Stimulated activated CD4-positive, alpha-beta T cell treated with anti-CD3 and anti-CD28 coated beads, Interleukin-15, amount 100 ng/mL, for 1 hour (primary cell): ENCODE measurements around the gene ACKR4.
"Not testable (repeated sequence)": the region's sequence is repeated elsewhere in the genome, so short reads cannot be mapped to it uniquely, and the experiment has no call there.

Source experiments
- DNase-seq, 2 donors: peaks; one replicate each; pipeline ENCODE4 v3.0.0-alpha.2; 2020; ENCODE audit warnings: low read depth in 1 of 2, low spot score in 1 of 2

Gene ACKR4

GRCh38 chr3:132593947-132594323, 3.1 kb upstream of the ACKR4 start:
- DNase-seq: no peak

- no peak for DNase-seq
These were observed 2.6 kb upstream of the ACKR4 start for GRCh38 chr3:132594498-132594897.

- DNase-seq: no peak
These were observed 2.1 kb upstream of the ACKR4 start for GRCh38 chr3:132595014-132595413.

GRCh38 chr3:132596326-132596725, 744 bp upstream of the ACKR4 start:
- no peak for DNase-seq

GRCh38 chr3:132597660-132598059, 590 bp downstream of the ACKR4 start:
- DNase-seq: no peak

GRCh38 chr3:132598181-132598580, 1.1 kb downstream of the ACKR4 start:
- DNase-seq: no peak

- DNase-seq: not testable (repeated sequence)
These were observed 3.5 kb downstream of the ACKR4 start for GRCh38 chr3:132600614-132601013.

- DNase-seq: no peak
These were observed 8.3 kb downstream of the ACKR4 start for GRCh38 chr3:132605374-132605792.

GRCh38 chr3:132606085-132606484, 9.0 kb downstream of the ACKR4 start:
- no peak for DNase-seq

- DNase-seq: not testable (repeated sequence)
These were observed 9.6 kb downstream of the ACKR4 start for GRCh38 chr3:132606620-132607019.

GRCh38 chr3:132615301-132615700, 18.2 kb downstream of the ACKR4 start:
- DNase-seq: not testable (repeated sequence)

GRCh38 chr3:132615881-132616280, 18.8 kb downstream of the ACKR4 start:
- no peak for DNase-seq

- DNase-seq: no peak
These were observed 19.7 kb downstream of the ACKR4 start for GRCh38 chr3:132616780-132617179.

- DNase-seq: no peak
These were observed 25.1 kb downstream of the ACKR4 start for GRCh38 chr3:132622148-132622547.

- DNase-seq: no peak
These were observed 25.7 kb downstream of the ACKR4 start for GRCh38 chr3:132622761-132623160.

- no peak for DNase-seq
These were observed 26.6 kb downstream of the ACKR4 start for GRCh38 chr3:132623646-132624045.

GRCh38 chr3:132624790-132625189, 27.7 kb downstream of the ACKR4 start:
- no peak for DNase-seq

GRCh38 chr3:132625613-132626012, 28.5 kb downstream of the ACKR4 start:
- no peak for DNase-seq

GRCh38 chr3:132626955-132627354, 29.9 kb downstream of the ACKR4 start:
- no peak for DNase-seq

GRCh38 chr3:132628157-132628556, 31.1 kb downstream of the ACKR4 start:
- no peak for DNase-seq

GRCh38 chr3:132629928-132630327, 32.9 kb downstream of the ACKR4 start:
- no peak for DNase-seq

- DNase-seq: no peak
These were observed 33.5 kb downstream of the ACKR4 start for GRCh38 chr3:132630612-132631011.

GRCh38 chr3:132635052-132635451, 38.0 kb downstream of the ACKR4 start:
- DNase-seq: no peak

- no peak for DNase-seq
These were observed 40.5 kb downstream of the ACKR4 start for GRCh38 chr3:132637590-132637989.
